SJSA1 (cell line): ENCODE measurements around the gene EVL. TPM values are rescaled to one million over a fixed set of nuclear protein-coding genes. Genes with fewer than 3 reads are reported as not detected.

Experiments used
- DNase-seq, 2 experiments: peaks; one replicate each; pipeline ENCODE4 v3.0.0-alpha.2; 2015 to 2020; ENCODE audit warnings: low spot score in 2 of 2, low read depth in 1 of 2
- H3K27ac ChIP-seq: fragments of 250-450 bp; sonication (Bioruptor Pico); 2 replicates; pipeline ENCODE4 v1.5.1; 2020; ENCODE audit warnings: mild to moderate bottlenecking, moderate library complexity
- H3K27me3 ChIP-seq: fragments of 250-450 bp; sonication (Bioruptor Pico); replicated peaks from 2 replicates; pipeline ENCODE4 v1.5.1; 2020; ENCODE audit warnings: mild to moderate bottlenecking, moderate library complexity
- H3K36me3 ChIP-seq: fragments of 250-450 bp; sonication (Bioruptor Pico); 2 replicates; pipeline ENCODE4 v1.5.1; 2020; ENCODE audit warnings: mild to moderate bottlenecking
- H3K4me1 ChIP-seq: fragments of 250-450 bp; sonication (Bioruptor Pico); replicated peaks from 2 replicates; pipeline ENCODE4 v1.6.1; 2021; ENCODE audit warnings: mild to moderate bottlenecking
- H3K4me3 ChIP-seq: fragments of 250-450 bp; sonication (Bioruptor Pico); 2 replicates; pipeline ENCODE4 v1.5.1; 2020; ENCODE audit warnings: mild to moderate bottlenecking
- H3K9me3 ChIP-seq: fragments of 250-450 bp; sonication (Bioruptor Pico); replicated peaks from 2 replicates; pipeline ENCODE4 v1.5.1; 2020; ENCODE audit warnings: mild to moderate bottlenecking
- total RNA-seq: library from RNA; depleted of rRNA; stranded (reverse); fragments of >200 nt; shearing (Covaris generic); gene quantifications from 2 replicates; pipeline ENCODE4 v1.2.3, GENCODE V29; 2014

The EVL gene
- total RNA-seq, 1 experiment from 2014 or later = 10.8 TPM

- Histone ChIP-seq H3K27ac (no peak overlapping the region), H3K9me3 (no peaks in the 10 kb centered on the region), H3K27me3 (no peaks in the 10 kb centered on the region), H3K36me3 (no peaks in the 10 kb centered on the region), H3K4me3 (no peak overlapping the region), H3K4me1 (no peaks in the 10 kb centered on the region)
- no peak for DNase-seq
Measured at GRCh38 chr14:100132903-100133510, 67.8 kb downstream of the EVL start.

GRCh38 chr14:100134586-100134985 lies 69.4 kb downstream of the EVL start:
- H3K4me1 ChIP-seq = no peaks in the 10 kb centered on the region
- no peaks in the 10 kb centered on the region for H3K36me3 ChIP-seq
- H3K27me3 ChIP-seq = no peaks in the 10 kb centered on the region
- no peaks in the 10 kb centered on the region for H3K9me3 ChIP-seq
- H3K27ac ChIP-seq = no peak overlapping the region
- DNase-seq = no peak
- H3K4me3 ChIP-seq = no peak overlapping the region

GRCh38 chr14:100135073-100135472 lies 69.9 kb downstream of the EVL start:
- H3K27me3 ChIP-seq = no peaks in the 10 kb centered on the region
- no peak for DNase-seq
- no peaks in the 10 kb centered on the region for H3K4me1 ChIP-seq
- H3K4me3 ChIP-seq = no peak overlapping the region
- no peaks in the 10 kb centered on the region for H3K36me3 ChIP-seq
- no peak overlapping the region for H3K27ac ChIP-seq
- H3K9me3 ChIP-seq = no peaks in the 10 kb centered on the region

- DNase-seq = no peak
- H3K9me3 ChIP-seq = no peaks in the 10 kb centered on the region
Measured at GRCh38 chr14:100135784-100136183, 70.6 kb downstream of the EVL start.

GRCh38 chr14:100137173-100137572 lies 72.0 kb downstream of the EVL start:
- no peaks in the 10 kb centered on the region for H3K36me3 ChIP-seq
- no peaks in the 10 kb centered on the region for H3K27me3 ChIP-seq
- H3K27ac ChIP-seq = no peak overlapping the region
- no peak for DNase-seq
- H3K9me3 ChIP-seq = no peaks in the 10 kb centered on the region
- H3K4me1 ChIP-seq = no peaks in the 10 kb centered on the region
- H3K4me3 ChIP-seq = no peak overlapping the region

More at GRCh38 chr14:100135784-100136183, 70.6 kb downstream of the EVL start:
- no peaks in the 10 kb centered on the region for H3K27me3 ChIP-seq
- no peaks in the 10 kb centered on the region for H3K4me1 ChIP-seq
- no peak overlapping the region for H3K4me3 ChIP-seq
- H3K27ac ChIP-seq = no peak overlapping the region
- H3K36me3 ChIP-seq = no peaks in the 10 kb centered on the region

GRCh38 chr14:100138082-100138787 lies 73.0 kb downstream of the EVL start:
- H3K4me3 ChIP-seq = no peak overlapping the region
- H3K9me3 ChIP-seq = no peaks in the 10 kb centered on the region
- no peaks in the 10 kb centered on the region for H3K4me1 ChIP-seq
- H3K27me3 ChIP-seq = no peaks in the 10 kb centered on the region
- no peaks in the 10 kb centered on the region for H3K36me3 ChIP-seq
- DNase-seq = no peak
- no peak overlapping the region for H3K27ac ChIP-seq

- no peak for DNase-seq
- Histone ChIP-seq H3K36me3 (no peaks in the 10 kb centered on the region), H3K27me3 (no peaks in the 10 kb centered on the region), H3K9me3 (no peaks in the 10 kb centered on the region), H3K4me3 (no peak overlapping the region), H3K4me1 (no peaks in the 10 kb centered on the region), H3K27ac (no peak overlapping the region)
Measured at GRCh38 chr14:100138955-100139354, 73.7 kb downstream of the EVL start.

- Histone ChIP-seq H3K36me3 (no peaks in the 10 kb centered on the region), H3K9me3 (no peaks in the 10 kb centered on the region), H3K27ac (no peak overlapping the region), H3K4me1 (no peaks in the 10 kb centered on the region), H3K27me3 (no peaks in the 10 kb centered on the region), H3K4me3 (no peak overlapping the region)
- DNase-seq = no peak
Measured at GRCh38 chr14:100140452-100141078, 75.3 kb downstream of the EVL start.

- no peaks in the 10 kb centered on the region for H3K9me3 ChIP-seq
- H3K27ac ChIP-seq = no peak overlapping the region
- no peaks in the 10 kb centered on the region for H3K27me3 ChIP-seq
- H3K4me1 ChIP-seq = no peaks in the 10 kb centered on the region
- no peaks in the 10 kb centered on the region for H3K36me3 ChIP-seq
- DNase-seq = no peak
- no peak overlapping the region for H3K4me3 ChIP-seq
Measured at GRCh38 chr14:100141098-100141497, 75.9 kb downstream of the EVL start.

- Histone ChIP-seq H3K36me3 (no peaks in the 10 kb centered on the region), H3K27ac (no peak overlapping the region), H3K4me1 (no peaks in the 10 kb centered on the region), H3K27me3 (no peaks in the 10 kb centered on the region), H3K4me3 (no peak overlapping the region), H3K9me3 (no peaks in the 10 kb centered on the region)
- no peak for DNase-seq
Measured at GRCh38 chr14:100142073-100143040, 77.1 kb downstream of the EVL start.

- H3K4me3 ChIP-seq = no peak overlapping the region
- H3K4me1 ChIP-seq = no peaks in the 10 kb centered on the region
- H3K27ac ChIP-seq = no peak overlapping the region
- H3K9me3 ChIP-seq = no peaks in the 10 kb centered on the region
- no peaks in the 10 kb centered on the region for H3K27me3 ChIP-seq
- no peak for DNase-seq
- H3K36me3 ChIP-seq = no peaks in the 10 kb centered on the region
Measured at GRCh38 chr14:100143523-100143922, 78.3 kb downstream of the EVL start.

- Histone ChIP-seq H3K27ac (no peak overlapping the region), H3K27me3 (no peaks in the 10 kb centered on the region), H3K9me3 (no peaks in the 10 kb centered on the region), H3K4me3 (no peak overlapping the region), H3K36me3 (no peaks in the 10 kb centered on the region), H3K4me1 (no peaks in the 10 kb centered on the region)
- no peak for DNase-seq
Measured at GRCh38 chr14:100143934-100144333, 78.7 kb downstream of the EVL start.

GRCh38 chr14:100144645-100144995 lies 79.4 kb downstream of the EVL start:
- no peak for DNase-seq

More at GRCh38 chr14:100144645-100144995, 79.4 kb downstream of the EVL start:
- Histone ChIP-seq H3K36me3 (no peaks in the 10 kb centered on the region), H3K27ac (no peak overlapping the region), H3K27me3 (no peaks in the 10 kb centered on the region), H3K4me3 (no peak overlapping the region), H3K4me1 (no peaks in the 10 kb centered on the region), H3K9me3 (no peaks in the 10 kb centered on the region)
